Breast epithelium (tissue), 3 donors: ENCODE data around the gene KCNS3.

ENCODE experiments used
- POLR2AphosphoS5 ChIP-seq, 3 donors: sonication (generic); formaldehyde crosslinking; IDR thresholded peaks; one replicate each; pipeline ENCODE4 v1.6.1; 2017; ENCODE audit warnings: antibody characterized with exemption in 3 of 3
- TF ChIP-seq, protein P1 (sequence below), 3 donors: fragments of 450-650 bp; IDR thresholded peaks; one replicate each; pipeline ENCODE4 v1.5.1; 2016 to 2017; ENCODE audit warnings: antibody characterized with exemption in 3 of 3, mild to moderate bottlenecking in 3 of 3, moderate library complexity in 3 of 3

DNA sequence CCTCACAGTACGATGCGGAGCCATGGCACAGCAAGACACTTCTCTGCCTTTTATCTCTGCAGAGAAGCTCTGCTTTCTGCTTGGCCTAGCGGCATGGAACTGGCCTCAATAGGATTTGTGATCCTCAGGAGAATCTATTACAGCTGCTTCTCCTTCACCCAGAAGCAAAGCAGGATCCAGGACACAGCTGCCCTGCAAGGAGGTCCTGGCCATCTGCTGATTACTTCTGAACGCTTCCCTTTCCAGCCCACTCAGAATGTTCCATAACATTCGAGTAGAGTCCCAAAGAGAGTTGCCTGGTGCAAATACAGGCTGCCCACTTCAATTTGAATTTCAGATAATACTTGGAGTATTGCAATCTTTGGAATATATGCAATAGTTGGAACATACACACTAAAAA is 29.2 kb upstream of the KCNS3 start:
- TF ChIP-seq, protein P1, sequence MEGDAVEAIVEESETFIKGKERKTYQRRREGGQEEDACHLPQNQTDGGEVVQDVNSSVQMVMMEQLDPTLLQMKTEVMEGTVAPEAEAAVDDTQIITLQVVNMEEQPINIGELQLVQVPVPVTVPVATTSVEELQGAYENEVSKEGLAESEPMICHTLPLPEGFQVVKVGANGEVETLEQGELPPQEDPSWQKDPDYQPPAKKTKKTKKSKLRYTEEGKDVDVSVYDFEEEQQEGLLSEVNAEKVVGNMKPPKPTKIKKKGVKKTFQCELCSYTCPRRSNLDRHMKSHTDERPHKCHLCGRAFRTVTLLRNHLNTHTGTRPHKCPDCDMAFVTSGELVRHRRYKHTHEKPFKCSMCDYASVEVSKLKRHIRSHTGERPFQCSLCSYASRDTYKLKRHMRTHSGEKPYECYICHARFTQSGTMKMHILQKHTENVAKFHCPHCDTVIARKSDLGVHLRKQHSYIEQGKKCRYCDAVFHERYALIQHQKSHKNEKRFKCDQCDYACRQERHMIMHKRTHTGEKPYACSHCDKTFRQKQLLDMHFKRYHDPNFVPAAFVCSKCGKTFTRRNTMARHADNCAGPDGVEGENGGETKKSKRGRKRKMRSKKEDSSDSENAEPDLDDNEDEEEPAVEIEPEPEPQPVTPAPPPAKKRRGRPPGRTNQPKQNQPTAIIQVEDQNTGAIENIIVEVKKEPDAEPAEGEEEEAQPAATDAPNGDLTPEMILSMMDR (IDR thresholded peaks at IDR 0.05): no peak
- no peak for TF ChIP-seq POLR2AphosphoS5 (IDR thresholded peaks at IDR 0.05)
